GM18858 (cell line): ENCODE data around the gene C1orf159.

Experiments
- ATAC-seq: cut with Tn5 transposase; IDR thresholded peaks from one replicate; pipeline ENCODE4 v1.9.1; 2021; ENCODE audit not compliant: unreplicated experiment

The C1orf159 gene

GRCh38 chr1:1040004-1040991 is 75.6 kb downstream of the C1orf159 start:
- no peak for ATAC-seq

- ATAC-seq = no peak
These were observed 76.6 kb downstream of the C1orf159 start for GRCh38 chr1:1039145-1039910.

- ATAC-seq = no peak
These were observed 77.2 kb downstream of the C1orf159 start for GRCh38 chr1:1038694-1039093.

- ATAC-seq = no peak
These were observed 78.2 kb downstream of the C1orf159 start for GRCh38 chr1:1037366-1038327.

GRCh38 chr1:1035291-1035943 is 80.5 kb downstream of the C1orf159 start:
- ATAC-seq = no peak

GRCh38 chr1:1034439-1034781 is 81.5 kb downstream of the C1orf159 start:
- ATAC-seq = no peak

- no peak for ATAC-seq
These were observed 82.0 kb downstream of the C1orf159 start for GRCh38 chr1:1033731-1034438.

- ATAC-seq = peak; percentile 64
These were observed 82.8 kb downstream of the C1orf159 start for GRCh38 chr1:1033009-1033587.

GRCh38 chr1:1032424-1032823 is 83.5 kb downstream of the C1orf159 start:
- no peak for ATAC-seq
